Upper lobe of left lung (tissue), 6 donors: Measurements from ENCODE around the gene PARM1. TPM values are rescaled to one million over a fixed set of nuclear protein-coding genes. Genes with fewer than 3 reads are reported as not detected.

Experiments used
- ATAC-seq, 2 donors: fragments of 200-7000 bp; cut with Tn5 transposase; one replicate each; pipeline ENCODE4 v1.9.1; 2022; ENCODE audit warnings: mild to moderate bottlenecking in 2 of 2, moderate library complexity in 2 of 2; ENCODE audit not compliant: low FRiP score in 2 of 2
- DNase-seq, 2 donors: peaks; one replicate each; pipeline ENCODE4 v3.0.0-alpha.2; 2019 to 2020
- H3K27ac ChIP-seq, 4 donors: fragments of 200-600 bp; sonication (generic); one replicate each; pipeline ENCODE4 v1.5.1; 2016 to 2019
- H3K27me3 ChIP-seq, 4 donors: fragments of 200-600 bp; sonication (generic); one replicate each; pipeline ENCODE4 v1.5.1; 2017 to 2019
- H3K36me3 ChIP-seq, 4 donors: fragments of 200-600 bp; sonication (generic); one replicate each; pipeline ENCODE4 v1.5.1; 2016 to 2019
- H3K4me1 ChIP-seq, 4 donors: fragments of 200-600 bp; sonication (generic); one replicate each; pipeline ENCODE4 v1.5.1; 2018 to 2019
- H3K4me3 ChIP-seq, 4 donors: fragments of 200-600 bp; sonication (generic); one replicate each; pipeline ENCODE4 v1.5.1; 2017 to 2019; ENCODE audit warnings: mild to moderate bottlenecking in 2 of 4, moderate library complexity in 1 of 4
- H3K9me3 ChIP-seq, 4 donors: fragments of 200-600 bp; sonication (generic); one replicate each; pipeline ENCODE4 v1.5.1; 2018 to 2019
- EP300 ChIP-seq, 4 donors: sonication (generic); formaldehyde crosslinking; IDR thresholded peaks; one replicate each; pipeline ENCODE4 v1.5.1; 2017; ENCODE audit warnings: antibody characterized with exemption in 4 of 4, control low read depth in 2 of 4
- POLR2A ChIP-seq, 4 donors: fragments of 450-650 bp; IDR thresholded peaks; one replicate each; pipeline ENCODE4 v1.5.1; 2016 to 2017; ENCODE audit warnings: antibody characterized with exemption in 4 of 4, mild to moderate bottlenecking in 2 of 4
- POLR2AphosphoS5 ChIP-seq, 2 donors: sonication (generic); formaldehyde crosslinking; IDR thresholded peaks; one replicate each; pipeline ENCODE4 v1.5.1; 2017; ENCODE audit warnings: antibody characterized with exemption in 2 of 2
- WGBS, 2 donors: methylation state at CpG; one replicate each; pipeline ENCODE4 v1.1.5; 2017 to 2018; 5-methylcytosine and 5-hydroxymethylcytosine counted together
- total RNA-seq, 6 donors: library from RNA; depleted of rRNA in 4 of 6; stranded (reverse); fragments of >200 nt in 4 of 6; gene quantifications; one replicate each; pipeline versions ENCODE4 v1.1.0 to v1.2.1, GENCODE V29; 2016 to 2021
- TF ChIP-seq, protein P1 (sequence below), 6 experiments: fragments of 450-650 bp in 4 of 6; fragments of 200-600 bp in 2 of 6; sonication (generic) in 2 of 6; IDR thresholded peaks; one replicate each; pipeline ENCODE4 v1.5.1; 2016 to 2019; ENCODE audit warnings: antibody characterized with exemption in 6 of 6
- donor health status: DM: no; HTN: no; CAD: no; lungs with moderate emphysema.
- donor health status: DM: no; HTN: yes; CAD: no; lungs with severe emphysema.

Gene PARM1
- total RNA-seq, 6 donors from 2014 or later, result 36.7 to 137 (median 74.5) TPM

DNA sequence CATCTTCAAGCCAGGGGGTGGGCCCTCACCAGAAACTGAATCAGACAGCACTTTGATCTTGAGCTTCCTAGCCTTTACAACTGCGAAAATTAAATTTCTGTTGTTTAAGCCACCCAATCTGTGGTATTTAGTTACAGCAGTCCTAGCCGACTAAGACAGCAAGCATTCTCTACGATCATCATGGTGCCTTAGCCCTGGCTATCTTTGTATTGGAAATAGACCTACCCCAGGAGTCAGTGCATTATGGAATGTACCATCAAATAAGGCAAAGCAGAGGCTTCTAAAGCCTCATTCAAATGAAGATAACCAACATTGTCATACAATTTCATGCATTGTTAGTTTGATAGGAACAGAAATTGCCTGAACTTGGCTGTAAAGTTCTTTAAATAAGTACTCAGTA lies 75.0 kb downstream of the PARM1 start:
- WGBS, 2 donors, result 93 to 94% methylated on average over 3 of the region's 3 CpGs
- no peak for DNase-seq
- no peaks in the 10 kb centered on the region for H3K4me1 ChIP-seq
- H3K4me3 ChIP-seq, result no peak overlapping the region
- H3K9me3 ChIP-seq, result no peaks in the 10 kb centered on the region
- H3K36me3 ChIP-seq, result no peaks in the 10 kb centered on the region
- TF ChIP-seq, protein P1, sequence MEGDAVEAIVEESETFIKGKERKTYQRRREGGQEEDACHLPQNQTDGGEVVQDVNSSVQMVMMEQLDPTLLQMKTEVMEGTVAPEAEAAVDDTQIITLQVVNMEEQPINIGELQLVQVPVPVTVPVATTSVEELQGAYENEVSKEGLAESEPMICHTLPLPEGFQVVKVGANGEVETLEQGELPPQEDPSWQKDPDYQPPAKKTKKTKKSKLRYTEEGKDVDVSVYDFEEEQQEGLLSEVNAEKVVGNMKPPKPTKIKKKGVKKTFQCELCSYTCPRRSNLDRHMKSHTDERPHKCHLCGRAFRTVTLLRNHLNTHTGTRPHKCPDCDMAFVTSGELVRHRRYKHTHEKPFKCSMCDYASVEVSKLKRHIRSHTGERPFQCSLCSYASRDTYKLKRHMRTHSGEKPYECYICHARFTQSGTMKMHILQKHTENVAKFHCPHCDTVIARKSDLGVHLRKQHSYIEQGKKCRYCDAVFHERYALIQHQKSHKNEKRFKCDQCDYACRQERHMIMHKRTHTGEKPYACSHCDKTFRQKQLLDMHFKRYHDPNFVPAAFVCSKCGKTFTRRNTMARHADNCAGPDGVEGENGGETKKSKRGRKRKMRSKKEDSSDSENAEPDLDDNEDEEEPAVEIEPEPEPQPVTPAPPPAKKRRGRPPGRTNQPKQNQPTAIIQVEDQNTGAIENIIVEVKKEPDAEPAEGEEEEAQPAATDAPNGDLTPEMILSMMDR (IDR thresholded peaks at IDR 0.05), result no peak
- TF ChIP-seq POLR2AphosphoS5 (IDR thresholded peaks at IDR 0.05) (no peak), POLR2A (IDR thresholded peaks at IDR 0.05) (no peak), EP300 (IDR thresholded peaks at IDR 0.05) (no peak)
- ATAC-seq, result no peak
- no peaks in the 10 kb centered on the region for H3K27me3 ChIP-seq
- no peak overlapping the region for H3K27ac ChIP-seq

DNA sequence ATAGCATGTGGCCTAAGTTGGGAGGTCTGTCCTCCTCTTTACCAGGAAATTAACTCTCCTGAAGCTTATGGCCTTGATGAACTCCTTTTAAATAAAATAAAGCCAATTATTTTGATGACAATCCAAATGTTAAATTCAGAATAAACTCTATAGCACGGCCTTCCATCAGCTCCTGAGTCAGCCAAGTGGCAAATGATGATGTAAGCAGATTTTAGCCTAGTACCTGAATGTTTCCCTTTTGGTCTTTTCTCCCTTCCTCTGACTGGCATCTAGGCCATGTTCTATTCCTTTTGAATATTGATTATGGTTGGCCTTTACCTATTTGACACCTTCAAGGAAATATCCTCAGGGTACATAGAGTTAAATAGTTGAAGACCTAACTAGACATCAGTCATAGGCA lies 76.2 kb downstream of the PARM1 start:
- no peak overlapping the region for H3K27ac ChIP-seq
- H3K4me3 ChIP-seq, result no peak overlapping the region
- no peaks in the 10 kb centered on the region for H3K27me3 ChIP-seq
- WGBS, 2 donors, result 86 to 92% methylated on average over 1 of the region's 1 CpG
- H3K9me3 ChIP-seq, result no peaks in the 10 kb centered on the region
- no peak for TF ChIP-seq POLR2A (IDR thresholded peaks at IDR 0.05)
- no peak for TF ChIP-seq EP300 (IDR thresholded peaks at IDR 0.05)
- TF ChIP-seq, protein P1 (IDR thresholded peaks at IDR 0.05), result no peak
- no peaks in the 10 kb centered on the region for H3K36me3 ChIP-seq
- H3K4me1 ChIP-seq, result no peaks in the 10 kb centered on the region
- ATAC-seq (no peak), DNase-seq (no peak)

DNA sequence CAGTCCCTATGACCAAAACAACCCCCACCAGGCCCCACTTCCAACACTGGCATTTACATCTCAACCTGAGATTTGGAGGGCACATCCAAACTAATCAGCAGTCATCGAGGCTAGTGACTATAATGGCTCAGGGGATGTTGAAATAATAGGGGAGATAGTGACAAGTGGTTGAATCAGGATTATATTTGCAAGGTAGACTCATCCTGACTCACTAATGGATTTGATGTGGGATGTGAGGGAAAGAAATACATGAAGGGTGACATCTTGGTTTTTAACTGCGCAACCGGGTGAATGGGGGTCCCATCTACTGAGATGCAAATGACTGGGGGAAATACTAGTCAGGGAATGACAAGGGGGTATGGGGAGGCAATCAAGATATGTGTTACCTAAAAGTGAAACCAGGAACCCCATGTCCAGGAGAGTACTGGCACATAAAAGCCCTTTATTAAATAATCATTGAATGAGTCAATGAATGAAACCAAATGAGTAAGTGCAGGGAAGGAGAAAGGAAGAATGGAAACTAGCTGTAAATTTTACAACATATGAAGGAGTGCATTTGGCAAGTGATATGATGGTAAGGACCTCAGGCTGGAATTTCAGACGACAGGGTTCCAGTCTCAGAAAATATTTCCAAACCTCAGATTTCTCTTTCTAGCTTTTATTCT lies 78.3 kb downstream of the PARM1 start:
- Histone ChIP-seq H3K27ac (no peak overlapping the region), H3K27me3 (no peaks in the 10 kb centered on the region), H3K4me3 (no peak overlapping the region), H3K9me3 (no peaks in the 10 kb centered on the region), H3K4me1 (peaks cover 0 to 4% (median 0%) of the 10 kb centered on the region in 4 donors), H3K36me3 (no peaks in the 10 kb centered on the region)
- TF ChIP-seq, protein P1 (IDR thresholded peaks at IDR 0.05), result no peak
- no peak for TF ChIP-seq POLR2AphosphoS5 (IDR thresholded peaks at IDR 0.05)
- no peak for TF ChIP-seq POLR2A (IDR thresholded peaks at IDR 0.05)
- no peak for TF ChIP-seq EP300 (IDR thresholded peaks at IDR 0.05)
- 88 to 92% methylated on average over 4 of the region's 4 CpGs for WGBS, 2 donors
- ATAC-seq (no peak), DNase-seq (no peak)

DNA sequence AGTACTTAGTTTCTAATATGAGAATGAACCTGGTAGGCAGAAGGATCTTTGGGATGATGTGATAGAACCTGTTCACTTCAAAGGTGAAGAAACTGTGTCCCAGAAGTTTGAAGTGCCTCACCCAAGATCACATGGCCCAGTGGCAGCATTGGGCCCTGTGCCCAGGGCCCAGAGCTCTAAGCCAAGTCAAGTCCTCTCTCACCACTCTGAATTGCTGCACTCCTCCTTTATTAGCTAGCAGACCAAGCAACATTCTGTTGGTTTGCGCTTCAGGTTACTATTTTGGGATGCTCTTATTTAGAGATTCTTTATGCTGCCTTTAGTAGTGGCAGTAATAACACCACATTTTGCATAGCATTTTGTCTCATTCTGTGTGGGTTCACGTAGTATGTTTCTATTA lies 82.7 kb downstream of the PARM1 start:
- H3K36me3 ChIP-seq, result no peaks in the 10 kb centered on the region
- H3K9me3 ChIP-seq, result no peaks in the 10 kb centered on the region
- 70 to 80% methylated on average over 2 of the region's 2 CpGs for WGBS, 2 donors
- peak overlapping the region in 1 of 4 donors; percentile 16 for H3K27ac ChIP-seq
- H3K4me3 ChIP-seq, result no peak overlapping the region
- DNase-seq, result peak; percentile 5 to 72
- H3K27me3 ChIP-seq, result no peaks in the 10 kb centered on the region
- H3K4me1 ChIP-seq, result peaks cover 0 to 8% (median 0%) of the 10 kb centered on the region in 4 donors
- TF ChIP-seq POLR2A (IDR thresholded peaks at IDR 0.05) (no peak), EP300 (IDR thresholded peaks at IDR 0.05) (no peak), POLR2AphosphoS5 (IDR thresholded peaks at IDR 0.05) (no peak)
- TF ChIP-seq, protein P1 (IDR thresholded peaks at IDR 0.05), result no peak
- ATAC-seq, result peak in 1 of 2 donors; percentile 74

DNA sequence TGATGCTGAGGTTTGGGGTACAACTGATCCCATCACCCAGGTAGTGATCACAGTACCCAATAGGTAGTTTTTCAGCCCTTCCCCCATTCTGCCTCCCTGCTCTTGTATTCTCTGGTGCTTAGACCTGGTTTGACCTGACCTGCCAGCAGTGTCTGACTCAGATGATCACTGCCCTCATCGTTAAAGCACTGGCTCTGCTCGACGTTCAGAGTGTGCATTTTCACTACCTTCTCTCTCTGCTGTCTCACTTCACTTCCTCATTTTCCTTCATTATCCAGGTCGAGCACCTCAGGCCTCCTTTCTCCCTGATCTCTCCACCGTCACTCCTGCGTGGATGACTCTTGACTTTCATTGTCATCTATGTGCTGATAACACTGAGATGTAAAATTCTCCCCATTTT lies 83.6 kb downstream of the PARM1 start:
- WGBS, 2 donors, result 46 to 50% methylated on average over 6 of the region's 6 CpGs
- Histone ChIP-seq H3K27ac (no peak overlapping the region), H3K4me1 (peaks cover 0 to 8% (median 0%) of the 10 kb centered on the region in 4 donors), H3K4me3 (no peak overlapping the region), H3K36me3 (no peaks in the 10 kb centered on the region), H3K9me3 (no peaks in the 10 kb centered on the region), H3K27me3 (no peaks in the 10 kb centered on the region)
- DNase-seq (no peak), ATAC-seq (no peak)
- TF ChIP-seq POLR2A (IDR thresholded peaks at IDR 0.05) (no peak), POLR2AphosphoS5 (IDR thresholded peaks at IDR 0.05) (no peak), EP300 (IDR thresholded peaks at IDR 0.05) (no peak)
- TF ChIP-seq, protein P1 (IDR thresholded peaks at IDR 0.05), result no peak
